GM18907 (cell line): ENCODE data around the gene ERI3.
A peak's percentile ranks its signal among the peaks of the same experiment; 100 is the strongest.
"Not testable (repeated sequence)": the region's sequence is repeated elsewhere in the genome, so short reads cannot be mapped to it uniquely, and the experiment has no call there.

Source experiments
- ATAC-seq: cut with Tn5 transposase; IDR thresholded peaks from one replicate; pipeline ENCODE4 v1.9.1; 2021; ENCODE audit warnings: mild to moderate bottlenecking, moderate library complexity; ENCODE audit not compliant: unreplicated experiment

Gene ERI3

GRCh38 chr1:44217809-44218410 is 137.1 kb downstream of the ERI3 start:
- no peak for ATAC-seq

- peak; percentile 63 for ATAC-seq
Measured at GRCh38 chr1:44213222-44214112, 141.6 kb downstream of the ERI3 start, which contains the start of gene DMAP1. Gene DMAP1 (plus strand): TSS chr1:44213471. CDS start chr1:44213754, 283 bp downstream.

GRCh38 chr1:44212355-44213221 is 142.5 kb downstream of the ERI3 start:
- ATAC-seq, result no peak

GRCh38 chr1:44210595-44210994 is 144.5 kb downstream of the ERI3 start:
- no peak for ATAC-seq

- ATAC-seq, result no peak
Measured at GRCh38 chr1:44208226-44208625, 146.8 kb downstream of the ERI3 start.

GRCh38 chr1:44206545-44206944 is 148.5 kb downstream of the ERI3 start:
- ATAC-seq, result not testable (repeated sequence)

GRCh38 chr1:44200336-44200735 is 154.7 kb downstream of the ERI3 start:
- ATAC-seq, result no peak

GRCh38 chr1:44174630-44175029 is 180.4 kb downstream of the ERI3 start:
- no peak for ATAC-seq
